Left kidney (tissue), 2 donors: ENCODE data around the gene FAM3A. TPM values are rescaled to one million over a fixed set of nuclear protein-coding genes. Genes with fewer than 3 reads are reported as not detected.

Source experiments
- DNase-seq: peaks from one replicate; pipeline ENCODE4 v3.0.0-alpha.2; 2013
- polyA plus RNA-seq: library from polyadenylated mRNA; unstranded; fragments of 120-200 nt; gene quantifications from one replicate; pipeline ENCODE4 v1.2.1, GENCODE V29; 2013; ENCODE audit not compliant: insufficient read length

Gene FAM3A
- polyA plus RNA-seq, 1 donor = 28.7 TPM

GRCh38 chrX:154463611-154464220 lies 52.3 kb downstream of the FAM3A start:
- DNase-seq = no peak

- DNase-seq = no peak
Measured at GRCh38 chrX:154462396-154462795, 53.6 kb downstream of the FAM3A start.

GRCh38 chrX:154460326-154460725 lies 55.7 kb downstream of the FAM3A start:
- DNase-seq = no peak

- DNase-seq = no peak
Measured at GRCh38 chrX:154459832-154460231, 56.2 kb downstream of the FAM3A start.

- no peak for DNase-seq
Measured at GRCh38 chrX:154458954-154459778, 56.9 kb downstream of the FAM3A start.

- DNase-seq = no peak
Measured at GRCh38 chrX:154458116-154458953, 57.7 kb downstream of the FAM3A start, which contains the start of gene PLXNA3. Gene PLXNA3, plus strand, starts transcription at chrX:154458281. Its CDS starts 1,903 bp downstream, at chrX:154460184.

- no peak for DNase-seq
Measured at GRCh38 chrX:154457491-154458115, 58.4 kb downstream of the FAM3A start.

Other genes with a start within 250 kb of the FAM3A start
- gene TEX28, start 221.1 kb downstream of the FAM3A start, polyA plus RNA-seq = not detected
- gene TKTL1, start 220.4 kb downstream of the FAM3A start, polyA plus RNA-seq = 0.28 TPM
- gene FLNA, start 141.6 kb downstream of the FAM3A start, polyA plus RNA-seq = 416 TPM
- 68.2 TPM for gene EMD, start 136.9 kb downstream of the FAM3A start, polyA plus RNA-seq
- gene RPL10, start 117.9 kb downstream of the FAM3A start, polyA plus RNA-seq = 2,735 TPM
- 13.1 TPM for gene DNASE1L1, start 107.0 kb downstream of the FAM3A start, polyA plus RNA-seq
- gene TAFAZZIN, start 104.7 kb downstream of the FAM3A start, polyA plus RNA-seq = 39.1 TPM
- 140 TPM for gene ATP6AP1, start 87.6 kb downstream of the FAM3A start, polyA plus RNA-seq
- 126 TPM for gene GDI1, start 79.1 kb downstream of the FAM3A start, polyA plus RNA-seq
- 49.6 TPM for gene FAM50A, start 72.1 kb downstream of the FAM3A start, polyA plus RNA-seq
- gene PLXNA3, start 58.0 kb downstream of the FAM3A start, polyA plus RNA-seq = 60.5 TPM
- 8.9 TPM for gene LAGE3, start 37.0 kb downstream of the FAM3A start, polyA plus RNA-seq
- 24.5 TPM for gene UBL4A, start 29.6 kb downstream of the FAM3A start, polyA plus RNA-seq
- gene SLC10A3, start 25.6 kb downstream of the FAM3A start, polyA plus RNA-seq = 15.2 TPM
- 41.7 TPM for gene G6PD, start 30.6 kb upstream of the FAM3A start, polyA plus RNA-seq
- 14.0 TPM for gene IKBKG, start 31.4 kb upstream of the FAM3A start, polyA plus RNA-seq
- not detected for gene CTAG1A, start 68.9 kb upstream of the FAM3A start, polyA plus RNA-seq
- not detected for gene CTAG1B, start 103.0 kb upstream of the FAM3A start, polyA plus RNA-seq
- not detected for gene CTAG2, start 137.3 kb upstream of the FAM3A start, polyA plus RNA-seq
- 2.5 TPM for gene GAB3, start 234.8 kb upstream of the FAM3A start, polyA plus RNA-seq
- 75.6 TPM for gene DKC1, start 246.6 kb upstream of the FAM3A start, polyA plus RNA-seq